H1 (cell line): ENCODE data around the gene ACYP2. TPM values are rescaled to one million over a fixed set of nuclear protein-coding genes. Genes with fewer than 3 reads are reported as not detected.

Experiments used
- JUND ChIP-seq: IDR thresholded peaks from 2 replicates; pipeline ENCODE4 v1.6.1; 2011; ENCODE audit warnings: mild to moderate bottlenecking, improper control_type of control experiment, low read length
- POLR2A ChIP-seq, 2 experiments: IDR thresholded peaks; 1 replicate in 1 of 2; 2 replicates in 1 of 2; pipeline ENCODE4 v1.6.1; 2011; ENCODE audit warnings: low read depth in 2 of 2, low read length in 2 of 2, mild to moderate bottlenecking in 2 of 2; ENCODE audit errors: control extremely low read depth in 1 of 2
- RFX5 ChIP-seq: IDR thresholded peaks from 2 replicates; pipeline ENCODE4 v1.6.1; 2011; ENCODE audit warnings: low read depth, low read length, improper control_type of control experiment, borderline replicate concordance
- TEAD4 ChIP-seq: IDR thresholded peaks from 2 replicates; pipeline ENCODE4 v1.6.1; 2012; ENCODE audit warnings: low read depth, low read length, inconsistent platforms, mixed read lengths
- polyA plus RNA-seq, 7 experiments: library from polyadenylated mRNA; depleted of rRNA in 3 of 7; stranded (reverse) in 5 of 7; unstranded in 2 of 7; fragments of >200 nt in 5 of 7; fragments of 200-250 nt in 2 of 7; gene quantifications; 1 replicate in 5 of 7; 2 replicates in 1 of 7; 4 replicates in 1 of 7; pipeline versions ENCODE4 v1.2.1 to v1.2.3, GENCODE V29; 2011 to 2013; ENCODE audit warnings: missing spikeins in 2 of 7, mixed read lengths in 2 of 7
- total RNA-seq: library from RNA; stranded (reverse); fragmentation: NEBNext Ultra II Directional; extraction: Animal tissue kit (Norgen Biotek cat#: 25700); gene quantifications from 2 replicates; pipeline ENCODE4 v1.2.1, GENCODE V29; 2021

ACYP2 gene
- total and polyA plus RNA-seq, 2 of the 8 experiments (the other 6 are each of a cell fraction or from before 2014, with no cell fraction given), result 3.4 to 4.4 TPM

- no peak for TF ChIP-seq TEAD4
- no peak for TF ChIP-seq RFX5
- TF ChIP-seq JUND, result no peak
- TF ChIP-seq POLR2A (IDR thresholded peaks at IDR 0.05; ENCODE audit: control extremely low read depth in 1 of 2, low read depth in 2 of 2, low read length in 2 of 2), result no peak
Measured at GRCh38 chr2:54259413-54260240, 144.2 kb downstream of the ACYP2 start (continued).
